ENCODE measurements around the gene SBNO2.

The SBNO2 gene

DNA sequence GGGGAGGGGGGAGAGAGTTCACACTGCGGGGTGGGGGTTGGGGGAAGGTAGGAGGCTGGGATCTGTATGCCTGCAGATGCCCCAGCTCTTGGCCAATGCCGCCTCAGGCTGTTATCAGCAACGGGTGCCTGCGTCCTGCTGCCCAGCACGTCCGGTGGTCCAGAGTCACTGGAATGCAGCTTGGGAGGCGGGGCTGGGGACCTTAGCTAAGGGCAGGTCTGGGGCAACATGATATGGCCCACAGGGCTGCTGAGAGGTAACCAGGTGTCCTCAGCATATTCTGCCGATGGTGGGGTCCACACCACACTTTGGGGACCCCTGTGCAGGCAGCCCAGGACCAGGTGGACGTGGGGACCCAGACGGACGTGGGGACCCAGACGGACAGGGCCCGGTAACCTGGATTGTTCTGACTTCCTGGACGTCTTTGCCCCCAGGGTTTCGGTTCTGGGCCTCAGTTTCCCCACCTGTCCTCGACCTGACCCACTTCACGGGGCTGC, 107.8 kb downstream of the SBNO2 start:
- 60 to 63% methylated on average over 17 of the region's 17 CpGs for WGBS, 2 experiments
- Histone ChIP-seq H3K36me3 (ENCODE audit: control insufficient read depth, insufficient read depth, low read length) (no peaks in the 10 kb centered on the region), H3K9me3 (ENCODE audit: control insufficient read depth, low read length) (no peaks in the 10 kb centered on the region), H3K4me1 (ENCODE audit: control insufficient read depth, insufficient read depth, low read length) (peaks cover 13% of the 10 kb centered on the region), H3K27me3 (ENCODE audit: control insufficient read depth, insufficient read depth, low read length, poor library complexity, severe bottlenecking) (peaks cover 81% of the 10 kb centered on the region), H3K27ac (ENCODE audit: insufficient read depth, low read depth, low read length, poor library complexity, severe bottlenecking) (no peak overlapping the region), H3K4me3 (ENCODE audit: insufficient read depth, low read depth, low read length) (no peak overlapping the region)

DNA sequence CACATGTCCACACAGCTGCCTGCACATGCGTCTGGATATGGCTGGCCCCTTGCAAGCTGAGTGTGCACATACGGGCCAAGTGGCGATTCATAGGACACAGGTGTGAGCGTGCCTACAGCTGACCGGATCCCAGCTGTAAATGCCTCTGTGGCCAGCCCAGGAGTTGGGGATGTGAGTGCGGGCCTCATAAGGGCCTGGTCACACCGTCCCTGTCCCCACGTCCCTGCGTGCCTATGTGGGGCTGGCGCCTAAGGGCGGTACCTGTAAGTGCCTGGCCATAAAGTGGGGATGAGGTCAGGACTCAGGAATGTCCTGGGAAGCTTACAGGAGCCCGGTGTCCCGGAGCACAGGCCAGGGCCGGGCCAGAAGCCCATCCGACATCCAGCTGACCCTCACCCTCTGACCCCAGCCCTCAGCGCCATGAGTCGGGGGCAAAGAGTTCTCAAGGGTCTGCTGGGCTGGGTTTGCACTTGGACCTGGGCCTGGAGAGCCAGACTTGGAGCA, 108.4 kb downstream of the SBNO2 start:
- H3K4me1 ChIP-seq (ENCODE audit: control insufficient read depth, insufficient read depth, low read length): peaks cover 13% of the 10 kb centered on the region
- H3K27me3 ChIP-seq (ENCODE audit: control insufficient read depth, insufficient read depth, low read length, poor library complexity, severe bottlenecking): peaks cover 74% of the 10 kb centered on the region
- H3K9me3 ChIP-seq (ENCODE audit: control insufficient read depth, low read length): no peaks in the 10 kb centered on the region
- 70 to 71% methylated on average over 17 of the region's 17 CpGs for WGBS, 2 experiments
- H3K4me3 ChIP-seq (ENCODE audit: insufficient read depth, low read depth, low read length): no peak overlapping the region
- H3K36me3 ChIP-seq (ENCODE audit: control insufficient read depth, insufficient read depth, low read length): no peaks in the 10 kb centered on the region
- no peak overlapping the region for H3K27ac ChIP-seq (ENCODE audit: insufficient read depth, low read depth, low read length, poor library complexity, severe bottlenecking)

DNA sequence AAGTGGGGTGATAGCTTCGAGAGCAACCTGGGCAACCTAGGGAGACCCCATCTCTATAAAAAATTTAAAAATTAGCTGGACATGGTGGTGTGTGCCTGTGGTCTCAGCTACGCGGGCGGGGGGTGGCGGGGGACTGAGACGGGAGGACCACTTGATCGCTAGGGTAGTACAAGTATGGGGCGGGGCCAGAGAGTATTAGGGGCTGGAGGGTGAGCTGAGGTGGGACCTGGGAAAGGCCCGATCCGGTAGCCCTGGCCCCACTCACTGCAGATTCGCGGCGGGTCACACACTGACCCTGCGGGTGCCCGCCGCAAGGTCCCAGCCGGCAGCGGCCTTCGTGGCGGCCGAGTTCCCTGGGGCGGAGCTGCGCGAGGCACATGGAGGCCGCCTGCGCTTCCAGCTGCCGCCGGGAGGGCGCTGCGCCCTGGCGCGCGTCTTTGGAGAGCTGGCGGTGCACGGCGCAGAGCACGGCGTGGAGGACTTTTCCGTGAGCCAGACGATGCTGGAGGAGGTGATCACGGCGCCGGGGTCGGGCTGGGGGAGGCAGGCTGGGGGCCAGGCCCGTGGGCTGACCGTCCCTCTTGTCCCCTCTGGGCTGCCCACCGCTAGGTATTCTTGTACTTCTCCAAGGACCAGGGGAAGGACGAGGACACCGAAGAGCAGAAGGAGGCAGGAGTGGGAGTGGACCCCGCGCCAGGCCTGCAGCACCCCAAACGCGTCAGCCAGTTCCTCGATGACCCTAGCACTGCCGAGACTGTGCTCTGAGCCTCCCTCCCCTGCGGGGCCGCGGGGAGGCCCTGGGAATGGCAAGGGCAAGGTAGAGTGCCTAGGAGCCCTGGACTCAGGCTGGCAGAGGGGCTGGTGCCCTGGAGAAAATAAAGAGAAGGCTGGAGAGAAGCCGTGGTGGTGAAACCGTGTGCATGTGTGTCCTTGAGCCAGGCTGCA, 109.1 kb downstream of the SBNO2 start:
- Histone ChIP-seq H3K36me3 (ENCODE audit: control insufficient read depth, insufficient read depth, low read length) (no peaks in the 10 kb centered on the region), H3K27me3 (ENCODE audit: control insufficient read depth, insufficient read depth, low read length, poor library complexity, severe bottlenecking) (peaks cover 67% of the 10 kb centered on the region), H3K4me3 (ENCODE audit: insufficient read depth, low read depth, low read length) (peak overlapping the region; percentile 2), H3K4me1 (ENCODE audit: control insufficient read depth, insufficient read depth, low read length) (peaks cover 13% of the 10 kb centered on the region), H3K9me3 (ENCODE audit: control insufficient read depth, low read length) (no peaks in the 10 kb centered on the region), H3K27ac (ENCODE audit: insufficient read depth, low read depth, low read length, poor library complexity, severe bottlenecking) (no peak overlapping the region)
- WGBS, 2 experiments: 12 to 13% methylated on average over 60 of the region's 60 CpGs

DNA sequence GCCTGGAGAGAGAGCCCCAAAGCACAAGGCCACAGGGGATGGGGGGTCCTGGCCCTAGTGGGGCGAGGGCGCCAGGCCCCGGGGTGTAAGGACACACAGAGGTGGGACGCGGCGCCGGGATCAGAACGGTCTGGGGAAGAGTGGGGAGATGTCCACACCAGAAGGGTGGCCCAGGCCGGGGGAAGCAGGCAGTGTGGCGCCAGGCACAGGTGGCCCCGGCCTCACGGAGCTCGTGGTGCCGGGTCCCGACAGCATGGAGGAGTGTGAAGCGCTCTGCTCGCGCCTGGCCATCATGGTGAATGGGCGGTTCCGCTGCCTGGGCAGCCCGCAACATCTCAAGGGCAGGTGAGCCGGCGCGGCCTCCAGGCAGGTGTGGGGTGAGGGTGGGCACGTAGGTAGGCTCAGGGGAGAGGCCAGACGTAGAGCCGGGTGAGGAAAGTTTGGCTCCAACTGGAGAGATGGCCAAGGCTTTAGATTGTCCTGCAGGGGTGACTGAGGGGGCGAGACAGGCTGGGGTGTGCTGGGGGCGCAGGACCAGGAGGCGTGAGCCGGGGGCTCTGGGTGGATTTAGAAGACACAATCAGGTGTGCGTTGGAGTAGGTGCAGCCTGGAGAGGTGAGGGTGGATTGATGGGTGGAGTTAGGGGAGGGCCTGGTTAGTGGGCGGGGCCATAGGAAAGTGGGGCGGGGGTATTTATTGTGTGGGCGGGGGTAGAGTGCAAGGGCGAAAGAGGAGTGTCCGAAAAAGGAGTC, 110.0 kb downstream of the SBNO2 start:
- Histone ChIP-seq H3K27me3 (ENCODE audit: control insufficient read depth, insufficient read depth, low read length, poor library complexity, severe bottlenecking) (peaks cover 58% of the 10 kb centered on the region), H3K27ac (ENCODE audit: insufficient read depth, low read depth, low read length, poor library complexity, severe bottlenecking) (no peak overlapping the region), H3K9me3 (ENCODE audit: control insufficient read depth, low read length) (no peaks in the 10 kb centered on the region), H3K4me3 (ENCODE audit: insufficient read depth, low read depth, low read length) (no peak overlapping the region), H3K36me3 (ENCODE audit: control insufficient read depth, insufficient read depth, low read length) (no peaks in the 10 kb centered on the region), H3K4me1 (ENCODE audit: control insufficient read depth, insufficient read depth, low read length) (peaks cover 13% of the 10 kb centered on the region)
- 83% methylated on average over 37 of the region's 37 CpGs for WGBS, 2 experiments

DNA sequence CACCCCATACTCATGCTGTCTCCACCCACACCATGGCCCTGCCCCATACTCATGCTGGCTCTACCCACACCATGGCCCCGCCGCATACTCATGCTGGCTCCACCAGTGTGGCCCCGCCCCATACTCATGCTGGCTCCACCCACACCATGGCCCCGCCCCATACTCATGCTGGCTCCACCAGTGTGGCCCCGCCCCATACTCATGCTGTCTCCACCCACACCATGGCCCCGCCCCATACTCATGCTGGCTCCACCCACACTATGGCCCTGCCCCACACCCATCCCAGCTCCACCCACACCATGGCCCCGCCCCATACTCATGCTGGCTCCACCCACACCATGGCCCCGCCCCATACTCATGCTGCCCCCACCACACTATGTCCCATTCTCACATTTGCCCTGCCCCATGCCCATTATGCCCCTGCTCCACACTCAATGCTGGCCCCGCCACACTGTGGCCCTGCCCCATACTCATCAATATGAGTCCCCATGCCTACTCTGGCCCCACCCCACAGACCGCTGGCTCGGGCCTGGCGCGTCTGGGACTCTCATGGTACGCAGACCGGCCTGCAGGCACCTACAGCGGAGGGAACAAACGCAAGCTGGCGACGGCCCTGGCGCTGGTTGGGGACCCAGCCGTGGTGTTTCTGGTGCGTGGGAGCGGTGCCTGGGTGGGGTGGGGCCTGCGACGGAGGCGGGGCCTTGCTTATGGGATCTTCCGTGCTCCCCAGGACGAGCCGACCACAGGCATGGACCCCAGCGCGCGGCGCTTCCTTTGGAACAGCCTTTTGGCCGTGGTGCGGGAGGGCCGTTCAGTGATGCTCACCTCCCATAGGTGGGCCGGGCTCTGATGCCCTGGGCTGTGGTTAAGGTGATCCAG, 110.8 kb downstream of the SBNO2 start:
- peaks cover 50% of the 10 kb centered on the region for H3K27me3 ChIP-seq (ENCODE audit: control insufficient read depth, insufficient read depth, low read length, poor library complexity, severe bottlenecking)
- no peak overlapping the region for H3K27ac ChIP-seq (ENCODE audit: insufficient read depth, low read depth, low read length, poor library complexity, severe bottlenecking)
- no peaks in the 10 kb centered on the region for H3K9me3 ChIP-seq (ENCODE audit: control insufficient read depth, low read length)
- no peak overlapping the region for H3K4me3 ChIP-seq (ENCODE audit: insufficient read depth, low read depth, low read length)
- H3K4me1 ChIP-seq (ENCODE audit: control insufficient read depth, insufficient read depth, low read length): peaks cover 13% of the 10 kb centered on the region
- WGBS, 2 experiments: 93% methylated on average over 36 to 37 of the region's 37 CpGs
- H3K36me3 ChIP-seq (ENCODE audit: control insufficient read depth, insufficient read depth, low read length): no peaks in the 10 kb centered on the region

DNA sequence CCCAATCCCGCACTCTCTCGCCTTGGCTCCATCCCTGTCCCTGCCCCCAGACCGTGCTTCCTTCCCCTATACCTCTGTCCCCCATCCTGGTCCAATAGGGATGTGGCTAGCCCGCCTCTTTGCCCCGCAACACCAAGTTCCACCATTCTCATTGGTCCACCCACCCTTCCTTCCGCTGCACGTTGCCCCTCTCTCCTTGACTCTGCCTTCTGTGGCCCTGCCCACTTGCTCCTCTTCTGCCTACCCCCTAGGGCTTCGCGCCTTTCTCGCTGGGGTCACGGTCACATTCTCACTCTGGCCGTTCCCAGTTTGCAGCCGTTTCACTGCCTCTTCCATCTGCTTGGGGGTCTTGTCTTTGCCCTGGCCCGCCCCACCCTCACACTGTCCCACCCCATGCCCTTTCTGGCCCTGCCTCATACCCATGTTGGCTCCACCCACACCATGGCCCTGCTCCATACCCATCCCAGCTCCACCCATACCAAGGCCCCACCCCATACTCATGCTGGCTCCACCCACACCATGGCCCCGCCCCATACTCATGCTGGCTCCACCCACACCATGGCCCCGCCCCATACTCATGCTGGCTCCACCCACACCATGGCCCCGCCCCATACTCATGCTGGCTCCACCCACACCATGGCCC, 111.6 kb downstream of the SBNO2 start:
- 83 to 84% methylated on average over 16 of the region's 17 CpGs for WGBS, 2 experiments
- Histone ChIP-seq H3K9me3 (ENCODE audit: control insufficient read depth, low read length) (no peaks in the 10 kb centered on the region), H3K27ac (ENCODE audit: insufficient read depth, low read depth, low read length, poor library complexity, severe bottlenecking) (no peak overlapping the region), H3K4me1 (ENCODE audit: control insufficient read depth, insufficient read depth, low read length) (peaks cover 13% of the 10 kb centered on the region), H3K27me3 (ENCODE audit: control insufficient read depth, insufficient read depth, low read length, poor library complexity, severe bottlenecking) (peaks cover 43% of the 10 kb centered on the region), H3K36me3 (ENCODE audit: control insufficient read depth, insufficient read depth, low read length) (no peaks in the 10 kb centered on the region), H3K4me3 (ENCODE audit: insufficient read depth, low read depth, low read length) (no peak overlapping the region)

DNA sequence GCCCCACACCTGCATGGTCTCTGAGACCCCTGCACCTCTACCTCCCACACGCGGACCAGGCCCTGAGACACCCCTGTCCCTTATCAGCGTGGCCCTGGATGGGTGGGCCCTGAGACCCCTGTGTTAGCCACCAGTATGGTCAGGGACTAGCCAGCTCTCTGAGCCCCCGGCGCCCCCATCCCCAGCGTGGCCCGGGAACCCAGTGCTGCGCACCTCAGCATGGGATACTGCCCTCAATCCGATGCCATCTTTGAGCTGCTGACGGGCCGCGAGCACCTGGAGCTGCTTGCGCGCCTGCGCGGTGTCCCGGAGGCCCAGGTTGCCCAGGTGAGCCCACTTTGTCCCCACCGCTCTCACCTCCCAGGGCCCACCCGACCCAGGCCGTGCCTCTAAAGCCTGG, 112.1 kb downstream of the SBNO2 start:
- Histone ChIP-seq H3K27ac (ENCODE audit: insufficient read depth, low read depth, low read length, poor library complexity, severe bottlenecking) (no peak overlapping the region), H3K9me3 (ENCODE audit: control insufficient read depth, low read length) (no peaks in the 10 kb centered on the region), H3K27me3 (ENCODE audit: control insufficient read depth, insufficient read depth, low read length, poor library complexity, severe bottlenecking) (peaks cover 37% of the 10 kb centered on the region), H3K4me1 (ENCODE audit: control insufficient read depth, insufficient read depth, low read length) (peaks cover 13% of the 10 kb centered on the region), H3K4me3 (ENCODE audit: insufficient read depth, low read depth, low read length) (no peak overlapping the region), H3K36me3 (ENCODE audit: control insufficient read depth, insufficient read depth, low read length) (peaks cover 1% of the 10 kb centered on the region)
- WGBS, 2 experiments: 95% methylated on average over 20 of the region's 20 CpGs

DNA sequence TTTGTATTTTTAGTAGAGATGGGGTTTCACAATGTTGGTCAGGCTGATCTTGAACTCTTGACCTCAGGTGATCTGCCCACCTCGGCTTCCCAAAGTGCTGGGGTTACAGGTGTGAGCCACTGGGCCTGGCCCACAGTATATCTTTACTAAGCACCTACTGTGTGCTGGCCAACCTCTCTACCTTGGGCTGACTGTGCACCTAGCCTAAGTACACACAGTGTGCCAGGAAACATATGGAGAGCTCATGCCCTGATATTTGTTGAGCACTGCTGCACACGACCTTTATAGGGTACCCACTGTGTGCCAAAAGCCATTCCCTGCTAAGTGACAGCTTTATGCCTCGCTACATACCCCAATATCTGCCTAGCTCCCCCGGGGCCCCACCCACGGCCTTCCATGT, 113.4 kb downstream of the SBNO2 start:
- Histone ChIP-seq H3K27ac (ENCODE audit: insufficient read depth, low read depth, low read length, poor library complexity, severe bottlenecking) (no peak overlapping the region), H3K36me3 (ENCODE audit: control insufficient read depth, insufficient read depth, low read length) (peaks cover 9% of the 10 kb centered on the region), H3K27me3 (ENCODE audit: control insufficient read depth, insufficient read depth, low read length, poor library complexity, severe bottlenecking) (peaks cover 24% of the 10 kb centered on the region), H3K4me3 (ENCODE audit: insufficient read depth, low read depth, low read length) (no peak overlapping the region), H3K9me3 (ENCODE audit: control insufficient read depth, low read length) (no peaks in the 10 kb centered on the region), H3K4me1 (ENCODE audit: control insufficient read depth, insufficient read depth, low read length) (peaks cover 2% of the 10 kb centered on the region)
- 88 to 92% methylated on average over 5 of the region's 5 CpGs for WGBS, 2 experiments

DNA sequence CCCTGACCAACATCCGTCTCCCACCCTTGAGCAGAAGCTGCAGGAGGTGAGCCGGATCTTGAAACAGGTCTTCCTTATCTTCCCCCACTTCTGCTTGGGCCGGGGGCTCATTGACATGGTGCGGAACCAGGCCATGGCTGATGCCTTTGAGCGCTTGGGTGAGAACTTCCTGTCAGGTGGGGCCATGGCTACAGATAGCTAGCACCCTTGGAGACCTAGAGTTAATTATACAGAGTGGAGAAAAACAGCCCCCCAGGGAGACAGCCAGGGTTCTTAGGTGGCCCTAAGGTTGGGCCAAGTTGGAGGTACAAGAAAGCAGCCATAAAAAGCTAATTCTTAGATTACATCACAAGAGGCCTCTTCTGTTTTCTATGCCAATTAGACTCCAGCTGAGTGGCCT, 116.0 kb downstream of the SBNO2 start:
- H3K27me3 ChIP-seq (ENCODE audit: control insufficient read depth, insufficient read depth, low read length, poor library complexity, severe bottlenecking): no peaks in the 10 kb centered on the region
- WGBS, 2 experiments: 95 to 97% methylated on average over 5 of the region's 5 CpGs
- H3K4me3 ChIP-seq (ENCODE audit: insufficient read depth, low read depth, low read length): no peak overlapping the region
- peaks cover 10% of the 10 kb centered on the region for H3K36me3 ChIP-seq (ENCODE audit: control insufficient read depth, insufficient read depth, low read length)
- H3K9me3 ChIP-seq (ENCODE audit: control insufficient read depth, low read length): no peaks in the 10 kb centered on the region
- no peak overlapping the region for H3K27ac ChIP-seq (ENCODE audit: insufficient read depth, low read depth, low read length, poor library complexity, severe bottlenecking)
- no peaks in the 10 kb centered on the region for H3K4me1 ChIP-seq (ENCODE audit: control insufficient read depth, insufficient read depth, low read length)
